Activated CD8-positive, alpha-beta memory T cell treated with anti-CD3 and anti-CD28 coated beads, Interleukin-2, amount 10 ng/mL, durations not matched to agents 7 days and 5 days (primary cell): ENCODE data around the gene TRMU. TPM values are rescaled to one million over a fixed set of nuclear protein-coding genes. Genes with fewer than 3 reads are reported as not detected.
A peak's percentile ranks its signal among the peaks of the same experiment; 100 is the strongest.

ENCODE experiments used
- ATAC-seq: fragments of 150-1000 bp; cut with Tn5 transposase; one replicate; pipeline ENCODE4 v1.10.0; 2021; ENCODE audit warnings: moderate library complexity
- CTCF ChIA-PET: fragments of 350-600 bp; sonication (Branson Sonifier 250); formaldehyde crosslinking; loops from one replicate; lab custom pipeline; 2021; ENCODE audit warnings: antibody characterized with exemption; lab: Charles Lee
- DNase-seq: peaks from one replicate; pipeline ENCODE4 v3.0.0-alpha.2; 2020
- H3K27ac Mint-ChIP-seq: one replicate; pipeline ENCODE4 v1.8.0; 2021; ENCODE audit warnings: mild to moderate bottlenecking, mixed read lengths
- H3K27me3 Mint-ChIP-seq: one replicate; pipeline ENCODE4 v1.8.0; 2021; ENCODE audit warnings: mixed read lengths
- H3K36me3 Mint-ChIP-seq: one replicate; pipeline ENCODE4 v1.8.0; 2021; ENCODE audit warnings: mild to moderate bottlenecking, mixed read lengths
- H3K4me1 Mint-ChIP-seq: one replicate; pipeline ENCODE4 v1.8.0; 2021; ENCODE audit warnings: mixed read lengths
- H3K4me3 Mint-ChIP-seq: one replicate; pipeline ENCODE4 v1.8.0; 2021; ENCODE audit warnings: mild to moderate bottlenecking, moderate library complexity, mixed read lengths
- H3K9me3 Mint-ChIP-seq: one replicate; pipeline ENCODE4 v1.8.0; 2022; ENCODE audit warnings: low read depth, mixed read lengths
- total RNA-seq, 2 experiments: library from RNA; stranded (reverse); gene quantifications; one replicate each; pipeline ENCODE4 v1.2.3, GENCODE V29; 2021

TRMU gene
- total RNA-seq, 2 experiments from 2014 or later, result 86.7 to 89.1 TPM

- Mint-ChIP-seq H3K36me3 (peaks cover 37% of the 10 kb centered on the region), H3K27ac (peak overlapping the region; percentile 66), H3K4me3 (no peak overlapping the region), H3K9me3 (peaks cover 2% of the 10 kb centered on the region), H3K4me1 (peaks cover 67% of the 10 kb centered on the region), H3K27me3 (no peaks in the 10 kb centered on the region)
- CTCF ChIA-PET, result no interaction called here
- ATAC-seq, result no peak
- DNase-seq, result no peak
Observed at GRCh38 chr22:46293577-46294260, 41.8 kb upstream of the TRMU start.

GRCh38 chr22:46294784-46295183 lies 40.7 kb upstream of the TRMU start:
- peak overlapping the region; percentile 97 for H3K27ac Mint-ChIP-seq
- peak overlapping the region; percentile 95 for H3K4me3 Mint-ChIP-seq
- H3K27me3 Mint-ChIP-seq, result no peaks in the 10 kb centered on the region
- H3K9me3 Mint-ChIP-seq, result peaks cover 2% of the 10 kb centered on the region
- H3K36me3 Mint-ChIP-seq, result peaks cover 46% of the 10 kb centered on the region
- peaks cover 69% of the 10 kb centered on the region for H3K4me1 Mint-ChIP-seq
- CTCF ChIA-PET, result interaction anchor here (2.8 to 2.9 kb wide), 2 partner anchors 45 to 289 kb away, joined by 10 to 17 read pairs; partner anchors contain the start of gene CDPF1
- ATAC-seq, result no peak
- no peak for DNase-seq

DNA sequence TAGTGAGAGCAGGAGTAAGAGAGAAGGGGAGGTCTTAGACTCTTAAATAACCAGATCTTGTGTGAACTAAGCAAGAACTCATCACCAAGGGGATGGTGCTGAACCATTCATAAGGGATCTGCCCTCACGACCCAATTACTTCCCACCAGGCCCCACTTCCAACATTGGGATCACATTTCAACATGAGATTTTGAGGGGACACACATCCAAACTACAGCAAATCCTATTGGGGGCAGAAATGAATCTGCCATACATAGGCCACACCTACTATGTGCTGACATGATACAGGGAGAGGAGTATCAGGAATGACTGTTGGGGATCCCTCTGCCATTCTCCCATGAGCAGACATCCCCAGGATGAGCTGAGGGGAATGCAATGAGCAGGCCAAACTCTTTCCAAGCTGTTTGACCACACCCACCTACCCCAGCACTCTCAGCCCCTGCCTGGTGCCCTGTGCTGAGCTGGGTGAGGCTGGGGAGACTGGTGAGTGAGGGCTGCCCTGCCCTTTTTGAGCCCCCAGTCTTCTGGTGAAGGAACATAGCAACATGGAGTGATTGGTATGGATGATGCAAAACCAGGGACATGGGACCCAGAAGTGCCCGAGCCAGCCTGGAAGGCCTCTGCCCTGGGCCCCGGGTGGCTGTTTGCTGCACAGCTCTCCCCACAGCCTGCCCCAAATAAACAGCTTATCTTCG lies 40.1 kb upstream of the TRMU start:
- no peak for DNase-seq
- no peak for ATAC-seq
- peak overlapping the region; percentile 95 for H3K4me3 Mint-ChIP-seq
- H3K9me3 Mint-ChIP-seq, result peaks cover 2% of the 10 kb centered on the region
- H3K27ac Mint-ChIP-seq, result peak overlapping the region; percentile 97
- CTCF ChIA-PET, result interaction anchor here (1.1 to 2.9 kb wide), 6 partner anchors 10 to 289 kb away, joined by 3 to 19 read pairs (median 8); partner anchors contain the start of gene CDPF1
- no peaks in the 10 kb centered on the region for H3K27me3 Mint-ChIP-seq
- peaks cover 45% of the 10 kb centered on the region for H3K36me3 Mint-ChIP-seq
- peaks cover 64% of the 10 kb centered on the region for H3K4me1 Mint-ChIP-seq

DNA sequence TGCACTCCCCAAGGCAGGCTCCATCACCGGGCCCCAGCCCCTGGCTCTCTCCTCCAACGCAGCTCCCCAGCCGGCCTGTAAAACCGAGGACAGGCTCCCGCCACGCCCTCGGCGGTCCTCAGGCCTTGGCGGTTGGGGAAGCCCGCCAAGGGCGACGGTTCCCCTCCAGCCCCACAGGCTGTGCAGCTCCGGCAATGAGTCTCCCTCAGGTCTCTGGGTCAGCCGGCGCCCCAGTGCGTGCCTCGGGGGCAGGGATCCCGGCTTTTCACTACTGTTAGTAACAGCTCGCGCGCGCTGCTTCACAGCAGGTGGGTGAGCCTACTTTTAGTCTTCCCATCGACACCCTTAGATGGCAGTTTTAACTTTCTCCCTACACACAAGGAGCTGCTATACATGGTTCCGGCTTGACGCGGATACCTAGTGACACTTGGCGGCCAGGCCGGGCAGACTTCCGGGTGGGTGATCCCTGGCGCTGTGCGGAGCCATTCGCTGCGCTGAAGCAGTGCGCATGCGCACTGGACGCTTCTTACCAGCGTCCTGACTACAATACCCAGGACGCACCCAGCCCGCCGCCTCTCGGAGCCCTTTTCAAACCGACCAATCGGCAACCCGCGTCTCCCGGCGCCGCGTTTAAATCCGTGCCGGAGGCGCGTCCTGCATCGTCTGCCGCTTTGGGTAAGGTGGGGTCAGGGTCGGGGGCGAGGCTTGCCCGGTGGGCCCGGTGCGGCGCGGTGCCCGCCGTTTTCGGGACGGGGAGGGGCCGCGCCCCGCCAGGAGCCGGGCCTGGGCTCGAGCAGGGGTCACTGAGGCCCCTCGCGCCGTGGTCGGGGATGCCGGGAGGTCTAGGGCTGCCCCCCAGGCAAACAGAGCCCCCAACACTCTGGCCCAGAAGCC lies 39.0 kb upstream of the TRMU start, which contains the start of gene GTSE1:
Gene GTSE1 (plus strand): TSS at position 614 of the 894 bp plus-strand sequence. CDS start 531 bp downstream, outside the sequence.
- H3K27ac Mint-ChIP-seq, result peak within 1 kb of the TSS; percentile 97
- ATAC-seq (peak; percentile 98), DNase-seq (peak; percentile 99)
- H3K4me1 Mint-ChIP-seq, result peaks cover 70% of the 10 kb centered on the region
- CTCF ChIA-PET, result interaction anchor here (0.8 to 2.9 kb wide), 12 partner anchors 9 to 290 kb away, joined by 3 to 19 read pairs (median 3); partner anchors contain the start of gene CDPF1
- H3K27me3 Mint-ChIP-seq, result no peaks in the 10 kb centered on the region
- H3K9me3 Mint-ChIP-seq, result peaks cover 2% of the 10 kb centered on the region
- peaks cover 44% of the 10 kb centered on the region for H3K36me3 Mint-ChIP-seq
- H3K4me3 Mint-ChIP-seq, result peak within 1 kb of the TSS; percentile 95

DNA sequence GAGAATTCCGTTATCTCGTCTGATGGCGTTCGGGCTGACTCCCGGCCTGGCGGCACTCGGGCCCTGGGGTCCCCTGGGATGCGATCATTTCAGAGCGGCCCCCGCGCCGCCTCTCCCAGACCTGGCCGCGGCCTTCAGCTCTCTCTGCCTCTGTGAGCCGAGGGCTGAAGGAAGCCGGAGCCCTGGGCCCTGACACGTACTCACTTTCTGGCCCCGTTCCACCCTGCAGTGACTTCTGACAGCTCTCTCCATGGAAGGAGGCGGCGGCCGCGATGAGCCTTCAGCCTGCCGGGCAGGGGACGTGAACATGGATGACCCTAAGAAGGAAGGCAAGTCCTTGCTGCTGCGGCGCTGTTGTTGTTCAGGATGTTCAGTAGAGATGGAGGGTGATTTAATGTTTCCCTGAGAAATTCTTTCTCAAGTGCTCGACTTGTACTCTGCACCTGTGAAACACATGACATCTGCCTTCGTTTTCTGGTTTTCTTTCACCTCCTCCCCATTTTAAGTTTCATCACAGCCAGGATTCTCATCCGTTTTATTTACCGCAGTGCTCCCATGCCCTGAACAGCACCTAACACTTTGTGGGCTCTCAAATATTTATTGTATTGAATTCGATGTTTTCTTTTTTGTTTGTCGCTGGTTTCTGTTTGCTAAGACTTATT lies 38.2 kb upstream of the TRMU start:
- ATAC-seq, result peak; percentile 13
- peaks cover under 1% of the 10 kb centered on the region for H3K9me3 Mint-ChIP-seq
- H3K4me1 Mint-ChIP-seq, result peaks cover 71% of the 10 kb centered on the region
- CTCF ChIA-PET, result interaction anchor here (0.9 to 2.9 kb wide), 6 partner anchors 10 to 291 kb away, joined by 3 to 19 read pairs (median 7); partner anchors contain the start of gene CDPF1
- H3K27ac Mint-ChIP-seq, result peak overlapping the region; percentile 41
- peak; percentile 53 for DNase-seq
- H3K36me3 Mint-ChIP-seq, result peaks cover 43% of the 10 kb centered on the region
- H3K4me3 Mint-ChIP-seq, result peak overlapping the region; percentile 95
- H3K27me3 Mint-ChIP-seq, result no peaks in the 10 kb centered on the region

GRCh38 chr22:46299101-46299500 lies 36.4 kb upstream of the TRMU start:
- ATAC-seq (no peak), DNase-seq (no peak)
- Mint-ChIP-seq H3K27ac (no peak overlapping the region), H3K4me3 (peak overlapping the region; percentile 95), H3K36me3 (peaks cover 44% of the 10 kb centered on the region), H3K9me3 (no peaks in the 10 kb centered on the region), H3K27me3 (no peaks in the 10 kb centered on the region), H3K4me1 (peaks cover 68% of the 10 kb centered on the region)
- CTCF ChIA-PET, result interaction anchor here (1.2 to 1.9 kb wide), 3 partner anchors 31 to 293 kb away, joined by 4 to 5 read pairs (median 4); partner anchors contain the start of gene TTC38

DNA sequence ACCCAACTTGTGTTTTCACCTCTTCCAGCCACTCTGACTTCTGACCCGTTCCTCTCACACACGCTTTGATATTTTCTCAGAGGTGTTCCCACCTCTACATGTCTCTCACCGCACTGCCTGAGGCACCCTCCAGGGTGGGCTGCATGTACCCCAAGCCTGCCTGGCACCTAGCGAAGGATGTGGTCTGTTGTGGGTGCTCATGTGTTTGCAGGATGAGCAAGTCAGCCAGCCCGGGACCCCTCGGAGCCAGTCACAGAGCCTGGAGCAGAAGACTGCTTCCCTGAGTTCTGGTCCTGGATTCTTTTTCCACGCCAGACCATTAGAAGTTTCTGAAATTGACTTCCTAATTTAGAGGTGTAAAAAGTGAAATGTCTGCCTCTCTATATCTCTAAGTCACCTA lies 35.0 kb upstream of the TRMU start:
- Mint-ChIP-seq H3K9me3 (no peaks in the 10 kb centered on the region), H3K27ac (no peak overlapping the region), H3K4me1 (peaks cover 65% of the 10 kb centered on the region), H3K36me3 (peaks cover 51% of the 10 kb centered on the region), H3K4me3 (no peak overlapping the region), H3K27me3 (no peaks in the 10 kb centered on the region)
- CTCF ChIA-PET, result interaction anchor here (1.0 to 1.9 kb wide), 2 partner anchors 50 to 184 kb away, joined by 3 to 4 read pairs; partner anchors contain the start of gene CDPF1
- DNase-seq, result no peak
- ATAC-seq, result no peak

- DNase-seq (no peak), ATAC-seq (no peak)
- H3K4me3 Mint-ChIP-seq, result no peak overlapping the region
- CTCF ChIA-PET, result interaction anchor here (1.1 kb wide), 1 partner anchor 64 kb away, joined by 3 read pairs; no protein-coding TSS in a partner anchor
- no peaks in the 10 kb centered on the region for H3K9me3 Mint-ChIP-seq
- no peaks in the 10 kb centered on the region for H3K27me3 Mint-ChIP-seq
- peaks cover 61% of the 10 kb centered on the region for H3K36me3 Mint-ChIP-seq
- peaks cover 51% of the 10 kb centered on the region for H3K4me1 Mint-ChIP-seq
- H3K27ac Mint-ChIP-seq, result no peak overlapping the region
Observed at GRCh38 chr22:46303347-46303965, 32.1 kb upstream of the TRMU start.

GRCh38 chr22:46308283-46308988 lies 27.1 kb upstream of the TRMU start:
- Mint-ChIP-seq H3K9me3 (no peaks in the 10 kb centered on the region), H3K4me3 (no peak overlapping the region), H3K27me3 (no peaks in the 10 kb centered on the region), H3K4me1 (peaks cover 22% of the 10 kb centered on the region), H3K36me3 (peaks cover 50% of the 10 kb centered on the region), H3K27ac (no peak overlapping the region)
- CTCF ChIA-PET, result interaction anchor here (1.3 kb wide), 1 partner anchor 302 kb away, joined by 3 read pairs; no protein-coding TSS in a partner anchor
- ATAC-seq (no peak), DNase-seq (no peak)

DNA sequence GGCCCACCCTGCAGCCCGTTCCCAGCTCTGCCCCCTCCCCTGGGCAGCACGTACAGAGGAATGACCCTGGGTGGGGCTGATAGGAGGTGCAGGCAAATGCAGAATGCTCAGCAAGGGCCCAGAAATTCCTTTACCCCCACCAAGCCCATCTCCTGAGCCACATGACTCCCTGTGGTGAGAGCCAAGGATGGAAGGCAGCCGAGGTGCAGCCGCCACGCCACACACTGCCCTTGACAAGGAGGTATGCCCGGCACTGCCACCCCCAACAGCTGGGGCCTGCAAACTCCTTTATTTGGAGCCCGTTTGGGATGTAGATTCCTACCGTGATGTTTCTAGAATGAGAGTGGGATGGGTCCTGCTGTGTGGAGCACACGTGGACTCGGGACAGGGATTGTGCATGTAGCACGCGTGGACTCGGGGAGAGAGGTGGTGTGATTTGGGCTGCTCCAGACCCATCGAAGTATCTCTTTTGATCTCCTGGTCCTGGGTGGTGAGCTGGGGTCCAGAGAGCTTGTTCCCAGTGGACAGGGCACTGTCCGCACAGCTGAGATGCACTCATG lies 25.9 kb upstream of the TRMU start:
- Mint-ChIP-seq H3K4me1 (peaks cover 11% of the 10 kb centered on the region), H3K36me3 (peaks cover 45% of the 10 kb centered on the region), H3K27ac (no peak overlapping the region), H3K9me3 (no peaks in the 10 kb centered on the region), H3K27me3 (no peaks in the 10 kb centered on the region), H3K4me3 (no peak overlapping the region)
- ATAC-seq (no peak), DNase-seq (no peak)
- CTCF ChIA-PET, result interaction anchor here (1.3 kb wide), 1 partner anchor 303 kb away, joined by 3 read pairs; no protein-coding TSS in a partner anchor

- no peaks in the 10 kb centered on the region for H3K27me3 Mint-ChIP-seq
- DNase-seq, result no peak
- CTCF ChIA-PET, result interaction anchor here (0.7 to 1.9 kb wide), 5 partner anchors 179 to 305 kb away, joined by 3 to 10 read pairs (median 7); no protein-coding TSS in a partner anchor
- peaks cover 5% of the 10 kb centered on the region for H3K4me1 Mint-ChIP-seq
- H3K36me3 Mint-ChIP-seq, result peaks cover 46% of the 10 kb centered on the region
- H3K27ac Mint-ChIP-seq, result no peak overlapping the region
- ATAC-seq, result no peak
- H3K9me3 Mint-ChIP-seq, result no peaks in the 10 kb centered on the region
- H3K4me3 Mint-ChIP-seq, result no peak overlapping the region
Observed at GRCh38 chr22:46312056-46312455, 23.5 kb upstream of the TRMU start.
